OCI-LY7 (cell line): ENCODE measurements around the gene FOXL3. TPM values are rescaled to one million over a fixed set of nuclear protein-coding genes. Genes with fewer than 3 reads are reported as not detected.

Experiments used
- BruUV-seq: library from RNA; stranded (reverse); fragments of 400-500 nt; replicated peaks from 2 replicates; lab custom pipeline; 2021; lab: Mats Ljungman, UMichigan
- CTCF ChIA-PET: fragments of 300-600 bp; sonication (Branson Sonifier 250); formaldehyde crosslinking; loops from one replicate; lab custom pipeline; 2022; ENCODE audit warnings: antibody characterized with exemption; ENCODE audit not compliant: unreplicated experiment; lab: Charles Lee
- POLR2A ChIA-PET: fragments of 300-600 bp; sonication (Branson Sonifier 250); formaldehyde crosslinking; loops from one replicate; lab custom pipeline; 2022; ENCODE audit warnings: antibody characterized with exemption; lab: Charles Lee
- DNase-seq: peaks from one replicate; pipeline ENCODE4 v3.0.0-alpha.2; 2015; ENCODE audit warnings: low spot score
- H2AFZ ChIP-seq: fragments of 200-600 bp; sonication (generic), shearing (Covaris generic); 2 replicates; pipeline ENCODE4 v1.6.1; 2014; ENCODE audit warnings: mild to moderate bottlenecking, antibody characterized with exemption, low read length, moderate library complexity
- H3K27ac ChIP-seq: fragments of 200-600 bp; sonication (generic); 2 replicates; pipeline ENCODE4 v1.5.1; 2014; ENCODE audit warnings: mixed run types, low read depth, mild to moderate bottlenecking, moderate library complexity, low read length, inconsistent platforms; ENCODE audit not compliant: poor library complexity, severe bottlenecking
- H3K36me3 ChIP-seq: fragments of 200-600 bp; sonication (generic); 2 replicates; pipeline ENCODE4 v1.6.1; 2014; ENCODE audit warnings: mild to moderate bottlenecking, antibody characterized with exemption, low read length, moderate library complexity, mixed read lengths; ENCODE audit not compliant: insufficient read depth
- H3K4me1 ChIP-seq: fragments of 200-600 bp; sonication (generic); 2 replicates; pipeline ENCODE4 v1.5.1; 2014; ENCODE audit warnings: mild to moderate bottlenecking, low read length; ENCODE audit not compliant: insufficient read depth, poor library complexity, severe bottlenecking
- H3K4me2 ChIP-seq: fragments of 200-600 bp; sonication (generic); 2 replicates; pipeline ENCODE4 v1.6.1; 2014; ENCODE audit warnings: mild to moderate bottlenecking, low read length
- H3K4me3 ChIP-seq: fragments of 200-600 bp; sonication (generic); 2 replicates; pipeline ENCODE4 v1.5.1; 2014; ENCODE audit warnings: mild to moderate bottlenecking, low read depth, low read length; ENCODE audit not compliant: poor library complexity, severe bottlenecking
- H3K79me2 ChIP-seq: fragments of 200-600 bp; sonication (generic); 2 replicates; pipeline ENCODE4 v1.6.1; 2016; ENCODE audit warnings: low read depth, mild to moderate bottlenecking, low read length, moderate library complexity, mixed read lengths; ENCODE audit not compliant: insufficient read depth
- H3K9me2 ChIP-seq: fragments of 200-600 bp; sonication (generic); 2 replicates; pipeline ENCODE4 v1.6.1; 2016; ENCODE audit warnings: mild to moderate bottlenecking, low read length, mixed read lengths; ENCODE audit not compliant: insufficient read depth
- H3K9me3 ChIP-seq: fragments of 200-600 bp; sonication (generic); 2 replicates; pipeline ENCODE4 v1.6.1; 2014; ENCODE audit warnings: mild to moderate bottlenecking, mixed run types, low read length, mixed read lengths
- H4K20me1 ChIP-seq: fragments of 200-600 bp; sonication (generic); 2 replicates; pipeline ENCODE4 v1.6.1; 2014; ENCODE audit warnings: mild to moderate bottlenecking, antibody characterized with exemption, low read length, moderate library complexity, mixed read lengths; ENCODE audit not compliant: insufficient read depth
- EZH2phosphoT487 ChIP-seq: fragments of 200-600 bp; sonication (generic); IDR thresholded peaks from 2 replicates; pipeline ENCODE4 v1.6.1; 2018; ENCODE audit warnings: low read depth, borderline replicate concordance, mild to moderate bottlenecking, mixed run types, antibody characterized with exemption, low read length, moderate library complexity, mixed read lengths
- intact Hi-C: fragments of 100-400 bp; cut with micrococcal nuclease; formaldehyde crosslinking; loops from one replicate; pipeline ENCODE4 v1.10.0; 2022; ENCODE audit not compliant: unreplicated experiment
- total RNA-seq, 2 experiments: library from RNA; depleted of rRNA in 1 of 2; stranded (reverse); fragments of >200 nt in 1 of 2; shearing (Covaris generic) in 1 of 2; gene quantifications; 2 replicates each; pipeline ENCODE4 v1.2.3, GENCODE V29; 2014 to 2022
- TF ChIP-seq, protein P1 (sequence below): fragments of 200-600 bp; sonication (generic); conservative IDR thresholded peaks from 2 replicates; pipeline ENCODE4 v1.5.1; 2014; ENCODE audit warnings: mild to moderate bottlenecking, antibody characterized with exemption, low read length, moderate library complexity, mixed read lengths

The FOXL3 gene
- total RNA-seq, 2 experiments from 2014 or later, result not detected

DNA sequence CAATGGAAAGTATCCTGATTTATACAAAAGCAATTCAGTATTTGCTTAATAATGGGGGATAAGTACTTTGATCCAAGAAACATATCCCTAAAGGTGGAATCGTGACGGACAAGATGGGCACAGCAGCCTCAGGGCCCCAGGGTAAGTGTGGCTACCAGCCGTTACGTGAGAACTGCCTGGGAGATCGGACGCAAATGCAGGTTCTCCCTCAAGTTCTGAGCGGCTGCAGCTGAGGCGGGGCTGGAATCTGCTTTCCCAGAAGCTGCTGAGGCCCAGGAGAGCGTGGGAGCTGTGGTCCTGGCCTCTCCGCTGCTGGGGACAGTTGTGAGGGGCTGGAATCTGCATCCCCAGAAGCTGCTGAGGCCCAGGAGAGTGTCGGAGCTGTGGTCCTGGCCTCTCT, 13.5 kb downstream of the FOXL3 start:
- Histone ChIP-seq H3K4me3 (no peak overlapping the region), H3K27ac (no peak overlapping the region), H4K20me1 (no peaks in the 10 kb centered on the region), H3K4me1 (no peaks in the 10 kb centered on the region), H3K36me3 (no peaks in the 10 kb centered on the region), H3K4me2 (no peak overlapping the region), H2AFZ (no peak overlapping the region), H3K9me2 (no peaks in the 10 kb centered on the region), H3K79me2 (no peaks in the 10 kb centered on the region), H3K9me3 (no peaks in the 10 kb centered on the region)
- no TSS peak for BruUV-seq
- CTCF ChIA-PET, result no interaction called here
- POLR2A ChIA-PET, result interaction anchor here (0.8 kb wide), 1 partner anchor 457 kb away, joined by 3 read pairs; no protein-coding TSS in a partner anchor
- intact Hi-C loops, result no loop called here
- DNase-seq, result no peak
- TF ChIP-seq EZH2phosphoT487, result no peak
- TF ChIP-seq, protein P1, sequence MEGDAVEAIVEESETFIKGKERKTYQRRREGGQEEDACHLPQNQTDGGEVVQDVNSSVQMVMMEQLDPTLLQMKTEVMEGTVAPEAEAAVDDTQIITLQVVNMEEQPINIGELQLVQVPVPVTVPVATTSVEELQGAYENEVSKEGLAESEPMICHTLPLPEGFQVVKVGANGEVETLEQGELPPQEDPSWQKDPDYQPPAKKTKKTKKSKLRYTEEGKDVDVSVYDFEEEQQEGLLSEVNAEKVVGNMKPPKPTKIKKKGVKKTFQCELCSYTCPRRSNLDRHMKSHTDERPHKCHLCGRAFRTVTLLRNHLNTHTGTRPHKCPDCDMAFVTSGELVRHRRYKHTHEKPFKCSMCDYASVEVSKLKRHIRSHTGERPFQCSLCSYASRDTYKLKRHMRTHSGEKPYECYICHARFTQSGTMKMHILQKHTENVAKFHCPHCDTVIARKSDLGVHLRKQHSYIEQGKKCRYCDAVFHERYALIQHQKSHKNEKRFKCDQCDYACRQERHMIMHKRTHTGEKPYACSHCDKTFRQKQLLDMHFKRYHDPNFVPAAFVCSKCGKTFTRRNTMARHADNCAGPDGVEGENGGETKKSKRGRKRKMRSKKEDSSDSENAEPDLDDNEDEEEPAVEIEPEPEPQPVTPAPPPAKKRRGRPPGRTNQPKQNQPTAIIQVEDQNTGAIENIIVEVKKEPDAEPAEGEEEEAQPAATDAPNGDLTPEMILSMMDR, result no peak

DNA sequence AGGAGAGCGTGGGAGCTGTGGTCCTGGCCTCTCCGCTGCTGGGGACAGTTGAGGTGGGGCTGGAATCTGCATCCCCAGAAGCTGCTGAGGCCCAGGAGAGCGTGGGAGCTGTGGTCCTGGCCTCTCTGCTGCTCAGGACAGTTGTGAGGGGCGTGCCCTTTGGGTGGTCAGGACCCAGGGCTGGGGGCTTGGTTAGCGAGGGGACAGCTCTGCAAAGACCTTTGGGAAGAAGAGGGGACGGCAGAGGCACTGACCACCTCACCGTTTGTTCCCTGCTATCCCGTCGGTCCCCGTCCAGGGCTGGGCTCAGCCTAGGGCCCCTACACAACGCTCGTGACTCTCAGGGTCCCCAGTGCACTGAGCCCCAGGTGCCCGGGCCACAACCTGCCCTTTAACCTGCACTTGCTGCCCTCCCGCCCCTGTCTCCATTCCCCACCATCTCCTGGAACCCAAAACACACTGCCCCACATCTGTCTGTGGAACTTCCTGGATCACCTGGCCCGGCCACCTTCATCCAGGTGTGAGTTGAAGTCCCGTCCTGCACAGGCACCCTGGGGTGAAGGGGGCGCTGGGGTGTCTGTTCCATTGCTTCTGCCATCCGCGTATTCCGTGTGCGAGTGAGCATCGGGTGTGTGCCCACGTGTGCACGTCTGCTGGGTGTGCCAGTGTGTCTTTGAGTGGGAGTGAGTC, 14.1 kb downstream of the FOXL3 start:
- no peaks in the 10 kb centered on the region for H3K79me2 ChIP-seq
- CTCF ChIA-PET, result no interaction called here
- H3K4me3 ChIP-seq, result no peak overlapping the region
- TF ChIP-seq, protein P1, result no peak
- TF ChIP-seq EZH2phosphoT487, result no peak
- no peaks in the 10 kb centered on the region for H3K9me2 ChIP-seq
- no peaks in the 10 kb centered on the region for H3K9me3 ChIP-seq
- no peaks in the 10 kb centered on the region for H3K36me3 ChIP-seq
- BruUV-seq, result no TSS peak
- no peak overlapping the region for H2AFZ ChIP-seq
- no peak for DNase-seq
- no peak overlapping the region for H3K27ac ChIP-seq
- intact Hi-C loops, result no loop called here
- no peak overlapping the region for H3K4me2 ChIP-seq
- POLR2A ChIA-PET, result interaction anchor here (0.8 kb wide), 1 partner anchor 457 kb away, joined by 3 read pairs; no protein-coding TSS in a partner anchor
- no peaks in the 10 kb centered on the region for H3K4me1 ChIP-seq
- no peaks in the 10 kb centered on the region for H4K20me1 ChIP-seq

DNA sequence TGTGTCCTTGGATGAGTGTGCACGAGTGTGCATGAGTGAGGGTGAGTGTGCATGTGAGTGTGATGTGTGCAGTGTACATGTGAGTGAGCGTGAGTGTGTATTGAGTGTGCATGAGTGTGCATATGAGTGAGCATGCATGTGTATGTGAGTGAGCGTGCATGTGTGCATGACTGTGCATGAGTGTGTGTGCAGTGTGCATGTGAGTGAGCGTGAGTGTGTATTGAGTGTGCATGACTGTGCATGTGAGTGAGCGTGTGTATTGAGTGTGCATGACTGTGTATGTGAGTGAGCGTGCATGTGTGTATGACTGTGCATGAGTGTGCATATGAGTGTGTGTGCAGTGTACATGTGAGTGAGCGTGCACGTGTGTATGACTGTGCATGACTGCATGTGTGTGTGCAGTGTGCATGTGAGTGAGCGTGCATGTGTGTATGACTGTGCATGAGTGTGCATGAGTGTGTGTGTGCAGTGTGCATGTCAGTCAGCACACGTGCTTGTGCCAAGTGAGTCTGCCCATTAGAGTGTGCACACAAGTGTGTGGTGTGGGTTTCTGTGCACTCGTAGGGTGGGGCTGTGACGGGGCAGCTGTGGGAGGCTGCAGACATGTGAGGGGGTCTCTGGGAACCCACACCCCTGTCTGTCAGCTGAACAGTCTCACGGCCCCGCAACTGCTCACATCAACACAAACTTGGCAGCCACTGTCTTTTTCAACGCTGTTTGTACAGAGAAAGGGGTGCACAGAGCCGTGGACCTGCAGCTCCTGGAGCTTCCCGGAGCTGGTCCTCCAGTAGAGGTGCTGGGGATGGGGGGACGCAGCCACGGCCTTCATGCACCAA, 14.8 kb downstream of the FOXL3 start:
- no peaks in the 10 kb centered on the region for H3K9me2 ChIP-seq
- H3K4me3 ChIP-seq, result no peak overlapping the region
- intact Hi-C loops, result no loop called here
- no peaks in the 10 kb centered on the region for H3K9me3 ChIP-seq
- no peaks in the 10 kb centered on the region for H3K36me3 ChIP-seq
- DNase-seq, result no peak
- no peak overlapping the region for H3K27ac ChIP-seq
- ChIA-PET POLR2A (no interaction called here), CTCF (no interaction called here)
- H3K79me2 ChIP-seq, result no peaks in the 10 kb centered on the region
- no peaks in the 10 kb centered on the region for H3K4me1 ChIP-seq
- no peak overlapping the region for H3K4me2 ChIP-seq
- no peaks in the 10 kb centered on the region for H4K20me1 ChIP-seq
- no TSS peak for BruUV-seq
- no peak overlapping the region for H2AFZ ChIP-seq
- no peak for TF ChIP-seq EZH2phosphoT487
- TF ChIP-seq, protein P1, result no peak
